Fibroblast of pulmonary artery (primary cell): ENCODE measurements around the gene PRPF19.

Experiments
- DNase-seq: peaks from one replicate; pipeline ENCODE4 v3.0.0-alpha.2; 2010; ENCODE audit warnings: low read depth
- H3K4me3 ChIP-seq: replicated peaks from 2 replicates; pipeline ENCODE4 v1.5.1; 2011; ENCODE audit warnings: low read depth, mild to moderate bottlenecking, control low read depth, low read length, moderate library complexity
- CTCF ChIP-seq: IDR thresholded peaks from 2 replicates; pipeline ENCODE4 v1.5.1; 2011; ENCODE audit warnings: mild to moderate bottlenecking, control low read depth, low read length, inconsistent platforms; ENCODE audit errors: missing control alignments

PRPF19 gene

GRCh38 chr11:60906132-60906972 is at the start of gene PRPF19:
Gene PRPF19 (minus strand): TSS chr11:60906585. CDS start chr11:60906382, 203 bp downstream.
- DNase-seq: peak; percentile 95
- H3K4me3 ChIP-seq: peak within 1 kb of the TSS; percentile 84
- no peak for TF ChIP-seq CTCF

- H3K4me3 ChIP-seq: no peak overlapping the region
- TF ChIP-seq CTCF: no peak
- no peak for DNase-seq
Measured at GRCh38 chr11:60955571-60955970, 49.2 kb upstream of the PRPF19 start.

GRCh38 chr11:60954421-60954820 is 48.0 kb upstream of the PRPF19 start:
- H3K4me3 ChIP-seq: no peak overlapping the region
- DNase-seq: no peak
- TF ChIP-seq CTCF: no peak

DNA sequence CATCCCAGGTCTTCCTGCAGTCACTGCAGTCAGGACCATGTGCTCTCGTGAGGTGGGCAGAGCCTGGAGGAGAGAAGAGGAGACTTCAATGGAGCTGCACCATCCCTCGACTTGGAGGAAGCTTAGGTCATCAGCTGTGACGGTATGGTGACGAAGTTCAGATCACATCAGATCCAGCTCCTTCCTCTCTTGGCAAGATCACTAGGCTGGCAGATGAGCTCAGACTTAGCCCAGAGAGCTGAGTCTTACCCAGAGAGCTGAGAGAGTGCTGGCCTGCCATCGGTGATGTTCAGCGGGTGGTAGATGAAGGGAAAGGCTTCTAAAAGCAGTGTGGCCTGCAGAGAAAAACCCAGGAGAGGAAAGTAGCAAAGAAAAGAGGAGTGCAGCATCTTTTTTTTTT is 47.4 kb upstream of the PRPF19 start:
- peak; percentile 46 for DNase-seq
- no peak for TF ChIP-seq CTCF
- no peak overlapping the region for H3K4me3 ChIP-seq

DNA sequence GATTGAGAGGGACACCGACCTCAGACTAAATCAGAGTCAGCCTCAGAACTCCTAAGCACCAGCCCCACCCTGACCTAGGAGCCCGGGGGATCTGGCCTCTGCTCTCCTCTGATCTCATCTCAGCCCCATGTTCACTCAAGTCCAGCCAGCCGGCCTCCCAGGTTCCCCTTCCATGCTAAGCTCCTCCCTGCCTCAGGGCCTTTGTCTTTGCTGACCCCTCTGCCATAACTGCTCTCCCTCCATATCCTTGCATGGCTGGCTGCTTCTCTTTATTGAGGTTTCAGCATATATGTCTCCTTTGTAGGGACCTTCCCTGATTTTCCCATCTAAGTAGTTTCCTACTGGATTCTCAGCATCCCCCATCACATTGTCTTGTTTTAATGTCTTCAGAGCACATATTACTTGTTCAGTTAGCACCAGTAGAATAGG is 46.4 kb upstream of the PRPF19 start:
- no peak for DNase-seq
- no peak overlapping the region for H3K4me3 ChIP-seq
- no peak for TF ChIP-seq CTCF

DNA sequence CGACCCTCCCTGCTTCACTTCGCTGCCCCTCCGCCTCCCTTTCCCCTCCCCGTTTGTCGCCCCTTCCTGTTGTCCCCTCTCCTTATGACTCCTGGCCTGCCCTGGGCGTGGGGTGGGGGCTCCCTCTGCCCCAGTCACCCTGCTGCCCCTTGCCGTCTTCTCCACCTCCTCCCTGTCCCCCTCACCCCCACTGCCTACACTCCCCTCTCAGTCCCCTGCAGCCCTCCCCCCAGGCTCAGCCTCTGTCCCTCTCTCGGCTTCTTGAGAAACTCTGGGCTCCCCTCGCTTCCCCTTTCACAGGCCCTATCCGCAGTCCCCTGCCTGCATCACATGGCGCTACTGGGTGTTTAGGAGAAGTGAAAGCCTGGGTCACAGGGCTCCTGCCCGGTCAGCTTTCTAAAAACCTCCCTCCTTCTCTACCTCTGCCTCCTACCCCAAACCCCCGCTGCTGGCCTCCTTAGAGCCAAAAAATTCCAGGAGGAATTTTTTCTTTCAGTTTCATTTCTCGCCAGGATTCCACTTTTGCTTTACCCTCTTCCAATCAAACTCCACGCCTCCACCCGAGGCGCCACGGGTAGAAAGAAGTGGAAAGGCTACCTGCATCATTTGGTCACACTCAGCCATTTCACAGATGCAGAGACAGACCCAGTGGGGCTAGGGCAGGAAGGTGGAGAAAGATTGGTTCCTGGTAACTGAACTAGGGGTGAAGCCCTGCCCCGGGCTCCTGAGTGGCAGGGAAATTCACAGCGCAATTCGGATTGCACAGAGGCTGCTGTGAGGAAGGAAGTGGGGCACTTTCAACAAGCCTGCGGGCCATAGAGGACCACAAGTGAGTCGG is 45.7 kb upstream of the PRPF19 start, which contains the start of gene SLC15A3:
SLC15A3 (minus strand) TSS at position 273 of the 838 bp plus-strand sequence. CDS start 625 bp downstream, outside the sequence.
- DNase-seq: peak; percentile 42
- TF ChIP-seq CTCF: no peak
- H3K4me3 ChIP-seq: peak within 1 kb of the TSS; percentile 50
